GM12865 (cell line): Measurements from ENCODE around the gene CCDC157.

Experiments used
- DNase-seq: peaks from one replicate; pipeline ENCODE4 v3.0.0; 2010; ENCODE audit warnings: low read depth
- H3K4me3 ChIP-seq: 2 replicates; pipeline ENCODE4 v1.5.1; 2011; ENCODE audit warnings: mild to moderate bottlenecking, low read depth, low read length, control low read depth
- TF ChIP-seq, protein P1 (sequence below): IDR thresholded peaks from 2 replicates; pipeline ENCODE4 v1.5.1; 2011; ENCODE audit warnings: low read length, control low read depth, low read depth, inconsistent platforms; ENCODE audit not compliant: insufficient read depth; ENCODE audit errors: missing control alignments

The CCDC157 gene

DNA sequence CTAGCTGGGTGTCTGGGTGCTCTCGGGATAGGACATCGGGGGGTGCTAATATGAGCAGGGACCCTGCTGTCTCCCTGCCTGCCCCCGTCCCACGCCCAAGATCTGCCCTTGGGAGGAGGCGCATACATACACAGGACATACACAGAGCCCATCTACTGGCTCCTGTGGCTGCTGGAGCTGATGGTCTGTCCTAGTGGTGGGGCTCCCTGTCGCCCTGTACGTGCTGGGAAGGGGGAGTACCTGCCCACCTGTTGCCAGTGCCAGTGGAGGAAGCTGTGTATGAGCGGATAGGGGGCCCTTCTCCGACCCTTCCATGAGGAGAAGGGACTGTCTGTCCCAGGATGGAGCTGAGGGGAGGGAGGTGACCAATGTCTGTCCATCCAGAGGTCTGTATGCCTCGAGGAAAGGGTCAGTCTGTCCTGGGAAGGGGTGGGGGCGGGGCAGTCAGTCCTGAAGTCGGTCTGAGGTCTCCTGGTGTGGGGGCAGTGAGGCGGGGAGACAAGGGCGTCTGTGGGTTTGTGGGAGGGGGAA lies 31.0 kb upstream of the CCDC157 start:
- TF ChIP-seq, protein P1, sequence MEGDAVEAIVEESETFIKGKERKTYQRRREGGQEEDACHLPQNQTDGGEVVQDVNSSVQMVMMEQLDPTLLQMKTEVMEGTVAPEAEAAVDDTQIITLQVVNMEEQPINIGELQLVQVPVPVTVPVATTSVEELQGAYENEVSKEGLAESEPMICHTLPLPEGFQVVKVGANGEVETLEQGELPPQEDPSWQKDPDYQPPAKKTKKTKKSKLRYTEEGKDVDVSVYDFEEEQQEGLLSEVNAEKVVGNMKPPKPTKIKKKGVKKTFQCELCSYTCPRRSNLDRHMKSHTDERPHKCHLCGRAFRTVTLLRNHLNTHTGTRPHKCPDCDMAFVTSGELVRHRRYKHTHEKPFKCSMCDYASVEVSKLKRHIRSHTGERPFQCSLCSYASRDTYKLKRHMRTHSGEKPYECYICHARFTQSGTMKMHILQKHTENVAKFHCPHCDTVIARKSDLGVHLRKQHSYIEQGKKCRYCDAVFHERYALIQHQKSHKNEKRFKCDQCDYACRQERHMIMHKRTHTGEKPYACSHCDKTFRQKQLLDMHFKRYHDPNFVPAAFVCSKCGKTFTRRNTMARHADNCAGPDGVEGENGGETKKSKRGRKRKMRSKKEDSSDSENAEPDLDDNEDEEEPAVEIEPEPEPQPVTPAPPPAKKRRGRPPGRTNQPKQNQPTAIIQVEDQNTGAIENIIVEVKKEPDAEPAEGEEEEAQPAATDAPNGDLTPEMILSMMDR = no peak
- peak overlapping the region; percentile 90 for H3K4me3 ChIP-seq
- DNase-seq = no peak

DNA sequence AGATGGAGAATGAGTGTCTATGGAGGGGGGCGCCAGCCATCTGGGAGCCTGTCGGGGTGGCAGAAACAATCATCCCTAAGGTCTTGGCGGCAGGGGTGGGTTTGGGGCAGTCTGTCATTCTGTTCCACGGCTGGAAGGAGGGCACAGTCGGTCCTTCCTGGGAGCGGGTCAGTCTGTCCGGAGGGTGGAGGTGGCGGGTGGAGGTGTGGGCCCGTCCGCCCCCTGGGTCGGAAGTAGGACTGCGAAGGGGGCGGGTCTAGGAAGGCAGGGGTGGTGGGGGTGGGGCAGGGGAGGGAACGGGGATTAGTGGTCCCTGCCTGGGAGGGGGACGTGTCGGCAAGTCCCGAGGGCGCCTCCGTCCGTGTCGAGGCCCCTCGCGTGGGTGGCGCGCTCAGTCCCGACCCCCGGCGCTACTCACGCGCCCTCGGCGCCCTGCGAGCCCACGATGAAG lies 30.5 kb upstream of the CCDC157 start:
- peak overlapping the region; percentile 90 for H3K4me3 ChIP-seq
- peak; percentile 57 for DNase-seq
- TF ChIP-seq, protein P1 = no peak

DNA sequence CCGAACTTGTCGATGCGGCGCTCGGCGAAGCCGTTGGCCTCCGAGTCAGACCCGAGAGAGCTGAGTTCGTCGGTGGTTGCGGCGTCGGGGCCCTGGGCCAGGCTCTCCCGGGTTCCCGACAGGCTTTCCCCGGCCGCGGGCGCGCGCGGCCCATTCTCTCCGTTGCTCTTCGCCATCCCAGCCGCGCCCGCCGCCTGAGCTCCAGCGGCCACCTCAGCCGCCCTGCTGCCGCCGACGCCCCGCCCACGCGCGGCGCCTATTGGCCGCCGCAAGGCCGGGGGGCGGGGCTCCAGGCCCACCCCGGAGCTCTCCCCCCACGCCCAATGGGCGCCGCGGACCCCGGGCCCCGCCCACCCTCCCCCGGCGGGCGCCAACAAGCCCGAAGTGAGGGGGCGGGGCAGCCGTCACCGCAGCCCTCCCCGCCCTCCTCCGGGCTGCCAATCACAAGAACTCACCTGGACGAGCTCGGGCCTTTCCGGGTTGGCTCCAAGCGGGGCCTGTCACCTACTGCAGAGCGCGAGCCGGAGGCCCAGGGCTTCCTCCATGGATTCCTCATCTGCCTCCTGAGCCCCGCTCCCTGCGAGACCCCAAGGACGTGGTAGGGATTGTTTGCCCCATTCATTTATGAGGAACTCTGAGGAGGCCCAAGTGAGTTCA lies 30.0 kb upstream of the CCDC157 start, which contains the start of gene TBC1D10A:
Gene TBC1D10A (minus strand): TSS at position 236 of the 657 bp plus-strand sequence. CDS start 60 bp downstream, at position 176.
- H3K4me3 ChIP-seq = peak within 1 kb of the TSS; percentile 94
- TF ChIP-seq, protein P1 = no peak
- DNase-seq = peak; percentile 98

DNA sequence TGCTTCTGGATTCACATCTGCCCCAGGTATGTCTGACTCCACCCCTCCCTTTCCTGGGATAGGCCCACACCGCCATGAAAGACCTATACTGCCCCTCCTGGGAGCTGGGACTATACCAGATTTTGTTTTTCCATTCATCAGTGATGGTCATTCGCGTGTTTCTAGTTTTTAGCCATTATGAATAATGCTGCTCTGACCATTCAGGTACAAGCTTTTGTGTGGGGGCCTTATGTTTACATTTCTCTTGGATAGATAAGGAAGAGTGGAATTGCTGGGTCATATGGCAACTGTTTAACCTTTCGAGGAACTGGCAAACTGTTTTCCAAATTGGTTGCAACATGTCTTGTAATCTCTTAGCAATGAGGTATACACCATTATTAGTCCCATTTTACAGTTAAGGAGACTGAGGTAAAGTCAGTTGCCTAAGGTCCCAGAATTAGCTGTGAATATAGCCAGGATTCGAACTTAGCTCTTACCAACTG lies 28.9 kb upstream of the CCDC157 start:
- DNase-seq = no peak
- H3K4me3 ChIP-seq = peak overlapping the region; percentile 94
- TF ChIP-seq, protein P1 = no peak

DNA sequence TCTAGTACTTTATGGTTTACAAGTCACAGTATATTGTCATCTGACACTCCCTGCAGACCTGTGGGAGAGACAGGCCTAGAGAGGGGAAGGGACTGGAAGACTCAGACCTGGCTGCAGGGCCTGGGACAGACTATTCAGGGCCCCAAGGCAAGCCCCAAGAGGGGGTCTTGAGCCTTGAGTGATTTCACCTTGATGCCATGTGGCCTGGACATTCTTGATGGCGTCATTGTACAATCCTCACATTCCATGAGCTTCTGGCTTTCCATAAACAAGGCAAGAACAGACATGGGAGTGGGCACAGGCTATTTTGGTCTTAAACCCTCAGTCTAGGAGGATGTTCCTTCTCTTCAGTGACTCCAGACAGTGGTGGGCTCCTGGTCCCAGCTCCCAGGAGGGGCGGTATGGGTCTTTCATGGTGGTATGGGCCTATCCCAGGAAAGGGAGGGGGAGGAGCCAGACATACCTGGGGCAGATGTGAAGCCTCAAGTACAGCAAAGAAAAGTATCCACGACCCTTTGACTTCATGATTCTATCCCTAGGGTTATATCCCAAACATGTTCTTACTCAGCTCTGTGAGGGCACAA lies 28.2 kb upstream of the CCDC157 start:
- TF ChIP-seq, protein P1 = no peak
- DNase-seq = no peak

DNA sequence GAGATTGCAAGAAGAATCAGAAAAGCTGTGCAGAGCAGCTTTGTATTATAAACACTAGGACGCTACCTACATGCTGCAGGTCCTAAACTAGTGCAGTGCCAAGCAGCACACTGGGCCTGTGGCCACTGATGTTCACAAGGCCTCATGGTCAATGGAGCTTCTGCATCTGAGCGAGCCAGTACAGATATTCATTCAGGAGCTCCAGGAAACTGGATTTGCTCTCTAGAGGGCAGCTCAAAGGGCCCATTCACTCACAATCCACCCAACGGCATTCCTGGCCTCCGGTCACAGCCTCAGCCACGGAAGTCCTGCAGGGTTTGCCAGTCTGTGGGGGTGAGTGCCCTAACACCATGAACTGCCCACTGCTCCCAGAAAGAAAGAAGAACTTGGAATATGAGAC lies 24.3 kb upstream of the CCDC157 start:
- DNase-seq = no peak
- TF ChIP-seq, protein P1 = no peak
- no peak overlapping the region for H3K4me3 ChIP-seq

More for the DNA sequence above, 28.2 kb upstream of the CCDC157 start:
- H3K4me3 ChIP-seq = no peak overlapping the region
